HG03025 (cell line): ENCODE measurements around the gene CHD9.

Source experiments
- ATAC-seq: cut with Tn5 transposase; IDR thresholded peaks from one replicate; pipeline ENCODE4 v1.9.1; 2021; ENCODE audit warnings: mild to moderate bottlenecking, moderate library complexity; ENCODE audit not compliant: unreplicated experiment, low FRiP score

The CHD9 gene

DNA sequence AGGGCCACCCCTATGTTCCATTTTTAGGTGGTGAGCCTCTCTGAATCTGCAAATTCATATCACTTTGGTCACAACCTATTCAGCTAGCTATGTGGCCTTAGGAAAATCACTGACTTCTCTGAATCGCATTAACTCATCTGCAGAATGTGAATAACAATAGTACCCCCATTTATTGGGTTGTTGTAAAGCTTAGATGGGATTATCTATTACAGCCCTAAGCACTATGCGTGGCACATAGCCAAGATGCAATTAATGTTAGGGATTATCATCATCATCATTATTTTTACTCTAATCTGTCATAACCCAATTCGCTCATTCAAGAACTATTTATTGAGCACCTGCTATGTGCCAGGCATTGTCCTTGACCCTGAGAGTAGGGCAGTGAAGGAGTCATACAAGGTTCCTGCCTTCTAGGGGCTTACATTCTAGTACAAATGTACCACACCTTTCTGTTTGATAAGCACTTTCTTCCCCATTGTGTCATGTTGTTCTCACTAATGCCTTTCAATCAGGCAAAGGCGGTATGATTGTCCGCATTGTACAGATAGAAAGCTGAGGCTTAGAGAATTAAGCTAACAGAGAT, 38.5 kb downstream of the CHD9 start:
- no peak for ATAC-seq

DNA sequence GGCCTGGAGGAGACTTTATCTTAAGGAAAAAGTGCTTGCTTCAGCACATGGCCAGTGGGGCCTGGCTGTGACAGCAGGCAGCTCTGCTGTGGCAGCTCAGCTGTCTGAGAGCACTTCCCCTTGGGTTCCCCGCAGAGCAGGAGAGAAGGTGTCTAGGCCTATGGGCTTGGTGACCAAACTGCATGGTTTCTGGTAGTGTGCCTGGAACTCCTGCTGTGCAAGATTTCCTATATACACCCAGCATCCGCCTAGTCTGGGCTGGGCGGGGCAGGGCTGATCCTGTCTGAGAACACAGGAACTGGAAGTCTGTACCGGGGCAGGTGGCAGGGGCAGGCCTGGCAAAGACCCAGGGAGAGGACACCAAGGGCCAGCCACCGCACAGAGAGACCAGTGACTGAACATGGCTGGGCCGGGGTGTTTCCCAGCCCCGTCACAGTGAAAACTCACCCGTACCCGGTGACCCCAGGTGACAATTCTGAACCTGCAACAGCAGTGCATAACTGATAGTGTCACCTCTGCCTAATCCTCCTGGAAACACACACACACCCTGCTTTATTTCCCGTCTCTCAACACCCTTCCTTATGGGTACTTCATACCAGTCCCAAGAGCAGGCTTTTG, 39.3 kb downstream of the CHD9 start:
- peak; percentile 43 for ATAC-seq

DNA sequence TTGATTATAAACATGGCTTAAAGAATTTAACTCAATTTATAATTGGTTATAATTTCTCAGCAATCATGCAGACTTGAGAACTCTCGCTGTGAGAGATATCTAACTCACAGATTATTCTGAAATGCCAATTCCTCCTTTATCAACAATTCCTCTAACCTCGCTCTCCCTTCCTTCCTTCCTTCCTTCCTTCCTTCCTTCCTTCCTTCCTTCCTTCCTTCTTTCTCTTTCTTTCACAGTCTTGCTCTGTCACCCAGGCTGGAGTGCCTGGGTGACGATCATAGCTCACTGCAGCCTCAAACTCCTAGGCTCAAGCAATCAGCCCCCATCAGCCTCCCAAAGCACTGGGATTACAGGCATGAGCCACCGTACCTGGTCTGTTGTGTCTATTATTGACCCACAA, 42.4 kb downstream of the CHD9 start:
- no peak for ATAC-seq

DNA sequence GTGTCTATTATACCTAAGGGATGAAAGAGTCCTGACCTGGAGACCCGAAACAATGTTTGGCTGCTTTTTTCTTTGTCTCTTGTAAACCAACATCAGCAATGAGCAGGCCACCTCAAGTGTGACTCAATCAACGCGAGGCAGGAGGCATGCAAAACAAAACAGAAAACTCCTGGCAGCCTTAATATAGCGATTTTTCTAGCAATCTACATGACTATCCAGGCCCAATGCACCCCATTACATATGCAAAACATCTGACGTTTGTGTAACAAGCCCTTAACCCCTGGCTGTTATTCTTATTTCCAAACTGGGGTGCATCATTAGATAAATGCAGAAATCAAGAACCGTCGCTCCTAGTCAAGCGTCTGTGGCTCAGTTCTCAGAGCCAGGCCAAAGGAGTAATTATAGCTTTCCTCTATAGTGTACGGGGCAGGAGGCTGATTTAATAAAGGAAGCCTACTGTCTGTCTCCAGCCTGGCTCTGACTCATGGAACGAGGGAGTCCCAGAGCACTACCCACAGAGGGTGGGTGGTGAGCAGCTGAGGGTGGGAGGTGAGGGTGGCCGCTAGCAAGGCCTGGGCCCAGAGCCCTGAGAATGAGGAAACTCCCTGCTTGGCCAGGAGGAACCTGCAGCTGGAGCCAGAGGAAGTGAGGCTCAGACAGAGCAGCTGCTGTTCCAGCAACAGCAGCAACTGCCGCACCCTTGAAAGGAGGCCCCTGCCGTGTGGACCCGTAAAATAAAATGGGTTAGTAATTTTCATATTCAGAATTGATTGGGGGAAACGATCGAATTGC, 43.9 kb downstream of the CHD9 start:
- peak; percentile 62 for ATAC-seq

DNA sequence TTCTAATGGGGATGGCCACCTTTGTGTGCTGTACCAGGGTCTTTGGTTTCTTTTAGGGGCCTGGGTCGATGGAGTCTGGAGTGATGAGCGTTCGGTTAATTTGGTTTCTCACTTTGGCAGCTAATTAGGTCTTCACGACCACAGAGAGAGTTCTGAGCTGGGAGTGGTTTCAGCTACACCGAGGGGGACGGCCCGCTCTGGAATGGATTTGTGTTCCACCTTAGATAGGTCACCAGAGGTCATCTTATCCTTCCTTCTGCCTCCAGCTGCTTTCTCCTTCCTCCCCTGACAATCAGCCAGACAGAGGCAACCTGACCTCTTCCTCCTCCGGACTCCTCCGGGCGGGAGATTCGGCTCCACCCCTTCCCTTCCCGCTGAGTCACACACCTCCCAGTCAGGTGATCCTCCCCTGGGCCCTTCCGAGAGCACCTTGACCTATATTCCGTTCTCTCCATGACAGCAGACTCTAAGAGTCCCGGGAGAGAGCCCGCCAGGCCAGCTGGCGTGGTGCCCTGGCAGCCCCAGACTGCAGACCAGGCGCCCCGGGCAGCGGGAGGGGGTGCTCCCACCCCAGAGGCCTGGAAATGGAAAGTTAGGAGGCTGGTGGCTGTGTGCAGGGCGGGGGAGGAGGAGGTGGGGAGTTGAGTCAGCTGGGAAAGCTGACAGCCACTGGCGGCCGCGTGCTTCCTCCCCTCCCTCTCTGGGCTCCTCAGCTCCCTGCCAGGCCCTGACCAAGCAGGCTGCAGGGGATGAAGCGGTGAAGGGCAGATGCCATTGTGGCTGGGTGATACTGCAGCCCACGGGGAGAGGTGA, 44.7 kb downstream of the CHD9 start:
- ATAC-seq, result peak; percentile 48

DNA sequence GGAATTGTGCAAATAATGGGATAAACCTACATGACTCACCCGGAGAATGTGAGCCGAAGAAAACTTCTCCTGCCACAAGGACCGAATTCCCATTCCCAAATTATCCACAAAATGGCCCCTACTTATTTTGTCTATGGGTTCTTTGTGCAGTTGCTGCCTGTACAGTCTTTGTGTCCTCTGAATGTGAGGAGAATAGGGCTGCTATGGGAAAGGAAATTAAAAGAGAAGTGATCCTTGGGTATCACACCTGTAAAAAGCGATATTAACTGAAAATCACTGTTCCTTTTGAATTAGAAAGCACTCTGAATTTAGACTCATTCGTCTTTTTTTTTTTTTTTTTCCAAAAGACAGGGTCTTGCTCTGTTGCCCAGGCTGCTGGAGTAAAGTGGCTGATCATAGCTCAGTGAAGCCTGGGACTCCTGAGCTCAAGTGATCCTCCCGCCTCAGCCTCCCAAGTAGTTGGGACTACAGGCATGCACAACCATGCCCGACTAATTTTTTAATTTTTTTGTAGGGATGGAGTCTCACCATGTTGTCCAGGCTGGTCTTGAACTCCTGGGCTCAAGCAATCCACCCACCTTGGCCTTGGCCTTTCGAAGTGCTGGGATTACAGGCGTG, 45.4 kb downstream of the CHD9 start:
- ATAC-seq, result no peak

DNA sequence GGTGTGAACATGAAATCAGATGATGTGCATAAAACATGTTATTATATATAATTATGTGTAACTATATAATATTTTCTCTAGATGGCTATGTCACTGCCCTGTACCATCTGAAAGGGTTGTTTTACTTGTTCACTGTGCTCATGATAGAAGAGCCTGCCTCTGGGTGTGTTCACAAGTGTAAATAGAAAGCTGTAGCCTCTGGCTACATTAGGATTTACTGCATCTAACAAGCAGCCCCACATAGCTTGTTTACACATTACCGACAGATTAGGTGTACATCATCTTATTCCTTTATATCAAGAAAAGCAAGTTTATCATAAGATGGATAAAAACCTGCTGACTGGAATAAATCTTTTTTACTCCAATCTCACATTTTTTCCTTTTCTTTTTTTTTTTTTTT, 46.1 kb downstream of the CHD9 start:
- no peak for ATAC-seq

DNA sequence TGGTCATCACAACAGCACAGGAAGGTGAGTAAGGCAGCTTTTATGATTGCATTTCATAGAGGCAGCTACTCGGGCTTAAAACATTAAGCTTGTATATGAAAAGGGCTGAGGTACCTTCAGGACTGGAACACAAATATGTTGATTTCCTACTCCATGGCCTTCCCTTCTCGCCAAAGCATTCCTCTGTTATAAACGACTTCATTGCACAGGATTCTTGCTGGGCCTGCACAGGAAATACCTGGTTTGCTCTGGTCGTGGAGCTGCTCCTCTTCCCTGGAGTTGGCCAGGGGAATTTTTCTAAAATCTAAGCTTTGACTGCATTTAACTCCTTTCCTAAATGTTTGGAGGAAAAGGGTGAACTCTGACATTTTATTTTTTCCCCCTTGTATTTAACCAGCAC, 49.0 kb downstream of the CHD9 start:
- ATAC-seq, result no peak

DNA sequence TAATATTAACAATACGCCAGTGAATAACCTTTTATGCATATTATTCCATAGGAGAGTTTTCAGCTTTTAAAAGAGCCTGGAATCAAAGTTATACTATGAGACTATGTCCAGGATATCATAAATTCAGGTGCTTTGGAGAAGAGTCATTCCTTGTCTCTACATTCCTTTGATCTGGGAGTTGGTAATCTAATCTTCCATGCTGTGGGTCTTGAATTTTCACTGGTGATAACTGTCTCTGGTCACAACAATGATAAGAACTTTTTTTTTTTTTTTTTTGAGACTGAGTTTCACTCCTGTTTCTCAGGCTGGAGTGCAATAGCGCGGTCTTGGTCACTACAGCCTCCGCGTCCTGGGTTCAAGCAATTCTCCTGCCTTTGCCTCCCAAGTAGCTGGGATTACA, 50.8 kb downstream of the CHD9 start:
- no peak for ATAC-seq

DNA sequence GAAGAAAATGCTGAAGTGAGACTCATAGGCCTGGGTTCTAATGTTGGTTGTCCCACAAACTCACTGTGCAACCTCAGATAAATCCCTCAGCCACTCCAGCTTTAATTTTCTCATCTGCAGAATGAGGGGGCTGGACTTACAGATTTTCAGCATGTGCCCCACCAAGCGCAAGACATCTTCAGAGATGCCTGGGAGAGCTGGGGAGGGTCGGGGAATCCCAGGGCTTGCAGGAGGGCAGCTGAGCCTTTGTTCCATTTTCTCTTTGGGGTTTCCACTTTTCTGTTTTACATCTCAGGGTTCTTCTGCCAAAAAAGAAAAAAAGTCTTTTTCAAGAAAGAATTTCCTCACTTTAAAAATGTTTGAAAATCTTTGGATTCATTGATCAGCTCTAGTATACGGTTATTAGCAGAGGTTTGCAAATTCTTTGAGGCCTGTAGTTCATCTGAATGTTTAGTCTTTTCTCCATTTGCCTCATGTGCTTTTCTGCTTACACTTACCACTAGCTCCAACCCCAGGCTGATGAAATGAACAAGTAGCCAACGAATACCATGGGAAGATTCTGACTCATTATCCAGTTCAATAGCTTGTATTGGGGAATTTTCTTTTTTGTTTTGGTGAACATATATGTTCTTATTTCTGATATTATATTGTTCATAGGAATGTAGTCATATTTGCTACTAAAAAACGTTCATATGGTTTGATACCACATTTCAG, 56.4 kb downstream of the CHD9 start:
- ATAC-seq, result no peak

DNA sequence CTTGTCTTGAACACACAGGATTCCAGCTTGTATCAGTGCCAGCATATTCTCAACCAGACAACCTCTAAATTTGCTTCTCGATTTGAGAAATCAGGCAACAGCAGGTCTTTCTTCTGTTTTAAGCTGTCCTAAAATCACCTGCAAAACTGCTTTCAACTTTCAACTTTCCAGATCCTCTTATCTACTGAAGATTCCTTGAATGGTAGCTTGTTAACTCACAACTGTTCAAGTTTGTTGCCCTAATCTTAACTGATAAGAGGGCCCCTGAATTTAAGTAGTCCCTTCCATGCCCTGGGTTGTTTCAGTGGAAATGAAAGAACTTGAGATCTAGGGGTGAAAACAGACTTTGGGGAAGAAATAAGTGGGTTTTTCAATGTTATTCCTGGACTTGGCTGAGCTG, 57.2 kb downstream of the CHD9 start:
- no peak for ATAC-seq

DNA sequence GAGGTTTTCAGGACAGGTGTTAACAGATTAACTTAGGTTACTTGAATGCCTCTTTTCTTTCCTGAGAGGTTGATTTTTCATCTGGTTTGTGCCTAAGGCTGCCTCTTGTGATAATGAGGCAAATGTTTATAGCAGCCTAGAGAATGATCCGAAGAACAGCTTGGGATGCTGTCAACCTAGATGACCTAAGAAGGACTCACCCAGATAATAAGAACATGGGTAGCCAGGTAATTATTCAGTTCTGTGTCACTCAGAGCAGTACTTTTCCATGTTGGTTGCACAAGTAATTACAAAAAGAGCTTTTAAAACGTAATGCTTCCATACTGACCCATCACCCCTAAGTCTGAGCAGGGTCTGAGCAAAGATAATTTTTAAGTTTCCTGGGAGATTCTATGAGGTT, 60.3 kb downstream of the CHD9 start:
- no peak for ATAC-seq

DNA sequence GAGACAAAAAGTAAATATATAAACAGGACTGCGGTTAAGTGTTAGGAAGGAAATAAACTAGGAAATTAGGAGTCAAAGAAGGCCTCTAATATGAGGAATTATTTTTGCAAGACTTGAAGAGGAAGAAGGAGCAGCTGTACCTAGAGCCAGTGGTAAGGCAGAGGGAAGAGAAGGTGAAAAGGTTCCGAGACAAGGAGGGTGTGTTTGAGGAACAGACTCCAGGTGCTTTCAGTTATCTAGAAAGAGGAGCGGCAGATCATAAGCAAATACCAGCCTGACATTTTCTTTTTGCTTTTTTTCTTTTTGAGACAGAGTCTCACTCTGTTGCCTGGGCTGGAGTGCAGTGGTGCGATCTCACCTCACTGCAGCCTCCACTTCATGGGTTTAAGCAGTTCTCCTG, 61.0 kb downstream of the CHD9 start:
- no peak for ATAC-seq

DNA sequence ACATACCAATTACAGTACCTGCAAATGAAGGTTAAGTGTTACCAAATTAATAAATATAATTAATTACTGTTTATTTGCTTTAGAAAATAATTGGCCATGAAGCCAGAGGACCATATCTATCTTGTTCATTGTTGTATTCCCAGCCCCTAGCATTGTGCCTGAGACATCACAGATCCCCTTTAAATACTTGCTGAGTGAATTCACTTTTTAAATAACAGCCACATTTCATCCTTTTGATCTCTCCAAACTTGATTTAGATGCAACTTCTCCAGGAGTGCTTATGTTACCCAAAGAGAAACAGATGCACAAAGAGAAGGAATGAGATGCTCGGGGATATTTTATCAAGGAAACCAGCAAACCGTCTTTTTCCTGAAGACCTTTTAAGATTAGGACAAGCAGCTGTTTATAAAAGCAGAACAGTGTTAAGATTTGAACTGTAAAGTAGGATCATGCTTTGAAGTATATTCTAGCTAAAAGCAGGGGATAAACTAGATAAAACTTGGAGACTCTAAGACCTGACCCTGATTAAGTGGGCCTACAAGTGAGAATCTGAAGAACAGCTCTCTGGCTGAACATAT, 66.3 kb downstream of the CHD9 start:
- no peak for ATAC-seq

DNA sequence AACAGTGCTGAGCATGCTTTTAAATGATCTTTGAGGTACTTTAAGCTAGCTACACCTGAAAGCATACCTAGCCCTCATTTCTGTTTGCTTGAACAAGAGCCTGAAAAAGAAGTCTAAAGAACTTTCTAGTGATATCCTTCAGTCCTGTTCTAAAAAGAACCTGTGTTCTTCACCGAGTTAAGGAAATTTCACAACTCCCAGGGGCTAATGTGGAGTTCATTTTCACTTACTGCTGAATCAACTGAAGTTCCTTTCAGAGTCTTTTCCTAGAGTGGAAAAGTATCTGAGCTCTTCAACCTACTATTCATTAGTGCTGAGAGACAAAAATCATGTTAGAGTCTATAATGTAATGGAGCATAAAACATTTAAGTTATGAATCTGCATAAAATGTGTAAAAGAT, 66.9 kb downstream of the CHD9 start:
- no peak for ATAC-seq

DNA sequence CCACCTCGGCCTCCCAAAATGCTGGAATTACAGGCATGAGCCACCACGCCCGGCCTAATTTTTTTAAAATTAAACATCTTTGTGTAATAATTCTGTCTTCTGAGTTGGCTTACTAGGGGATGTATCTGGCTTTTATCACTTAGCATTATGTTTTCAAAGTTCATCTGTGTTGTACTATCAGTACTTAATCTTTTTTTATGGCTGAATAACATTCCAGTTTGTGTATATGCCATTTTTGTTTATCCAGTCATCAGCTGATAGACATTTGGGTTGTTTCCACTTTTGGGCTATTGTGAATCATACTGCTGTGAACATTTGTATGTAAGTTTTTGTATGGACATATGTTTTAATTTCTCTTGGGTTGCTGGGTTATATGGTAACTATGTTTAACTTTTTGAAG, 69.0 kb downstream of the CHD9 start:
- ATAC-seq, result no peak

DNA sequence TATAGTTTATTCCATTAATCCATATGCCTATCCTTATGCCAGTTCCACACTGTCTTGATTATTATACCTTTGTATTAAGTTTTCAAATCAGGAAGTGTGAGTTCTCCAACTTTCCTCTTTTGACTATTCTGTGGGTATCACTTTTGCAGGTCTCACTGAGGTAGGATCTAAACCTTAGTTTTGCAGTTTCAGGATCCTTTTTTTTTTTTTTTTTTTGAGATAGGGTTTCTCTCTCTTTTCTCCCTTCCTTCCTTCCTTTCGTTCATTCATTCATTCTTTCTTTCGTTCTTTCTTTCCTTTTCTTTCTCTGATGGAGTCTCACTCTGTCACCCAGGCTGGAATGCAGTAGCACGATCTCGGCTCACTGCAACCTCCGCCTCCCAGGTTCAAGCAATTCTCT, 71.6 kb downstream of the CHD9 start:
- no peak for ATAC-seq

DNA sequence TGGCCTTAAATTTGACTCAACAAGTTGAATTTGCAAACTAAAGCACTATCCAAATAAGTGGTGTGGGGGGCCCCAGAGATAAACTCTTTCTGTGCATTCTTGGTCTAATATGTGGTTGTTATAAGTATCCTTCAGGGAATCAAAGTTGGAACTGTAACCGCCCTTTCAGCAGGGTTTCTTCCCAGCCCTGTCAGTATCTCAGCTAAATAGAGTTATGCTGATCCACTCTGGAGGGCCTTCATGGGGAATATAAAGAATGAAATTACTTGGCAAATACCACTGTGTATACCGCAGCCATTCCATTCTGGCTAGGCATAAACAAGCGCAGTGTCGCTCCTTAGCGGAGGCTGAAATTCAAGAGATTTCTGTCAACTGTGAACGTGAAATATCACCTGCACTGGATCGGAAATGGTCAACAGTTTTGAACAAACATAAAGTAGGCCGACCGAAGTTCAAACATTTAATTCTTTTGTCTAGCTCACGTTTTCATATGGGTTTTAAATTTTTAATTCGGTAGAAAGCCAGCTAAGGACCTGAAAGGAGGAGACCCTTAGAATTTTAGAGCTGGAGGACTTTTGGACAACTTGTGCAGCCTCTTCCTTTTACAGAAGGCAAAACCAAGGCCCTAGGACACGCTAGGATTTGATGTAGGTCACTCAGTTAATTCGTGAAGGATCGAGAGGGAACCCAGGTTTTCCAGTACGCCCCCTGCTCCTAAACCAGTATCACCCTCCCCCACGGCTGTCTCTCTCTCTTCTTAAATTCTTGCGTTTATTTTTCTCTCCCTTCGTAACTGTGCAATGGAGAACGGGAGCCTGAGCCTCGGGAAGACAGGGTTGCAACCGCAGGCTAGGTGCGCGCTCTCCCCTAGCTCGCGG, 74.7 kb downstream of the CHD9 start:
- no peak for ATAC-seq
